Measurements from ENCODE around the gene SIRT7.

Gene SIRT7, protein sequence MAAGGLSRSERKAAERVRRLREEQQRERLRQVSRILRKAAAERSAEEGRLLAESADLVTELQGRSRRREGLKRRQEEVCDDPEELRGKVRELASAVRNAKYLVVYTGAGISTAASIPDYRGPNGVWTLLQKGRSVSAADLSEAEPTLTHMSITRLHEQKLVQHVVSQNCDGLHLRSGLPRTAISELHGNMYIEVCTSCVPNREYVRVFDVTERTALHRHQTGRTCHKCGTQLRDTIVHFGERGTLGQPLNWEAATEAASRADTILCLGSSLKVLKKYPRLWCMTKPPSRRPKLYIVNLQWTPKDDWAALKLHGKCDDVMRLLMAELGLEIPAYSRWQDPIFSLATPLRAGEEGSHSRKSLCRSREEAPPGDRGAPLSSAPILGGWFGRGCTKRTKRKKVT

DNA sequence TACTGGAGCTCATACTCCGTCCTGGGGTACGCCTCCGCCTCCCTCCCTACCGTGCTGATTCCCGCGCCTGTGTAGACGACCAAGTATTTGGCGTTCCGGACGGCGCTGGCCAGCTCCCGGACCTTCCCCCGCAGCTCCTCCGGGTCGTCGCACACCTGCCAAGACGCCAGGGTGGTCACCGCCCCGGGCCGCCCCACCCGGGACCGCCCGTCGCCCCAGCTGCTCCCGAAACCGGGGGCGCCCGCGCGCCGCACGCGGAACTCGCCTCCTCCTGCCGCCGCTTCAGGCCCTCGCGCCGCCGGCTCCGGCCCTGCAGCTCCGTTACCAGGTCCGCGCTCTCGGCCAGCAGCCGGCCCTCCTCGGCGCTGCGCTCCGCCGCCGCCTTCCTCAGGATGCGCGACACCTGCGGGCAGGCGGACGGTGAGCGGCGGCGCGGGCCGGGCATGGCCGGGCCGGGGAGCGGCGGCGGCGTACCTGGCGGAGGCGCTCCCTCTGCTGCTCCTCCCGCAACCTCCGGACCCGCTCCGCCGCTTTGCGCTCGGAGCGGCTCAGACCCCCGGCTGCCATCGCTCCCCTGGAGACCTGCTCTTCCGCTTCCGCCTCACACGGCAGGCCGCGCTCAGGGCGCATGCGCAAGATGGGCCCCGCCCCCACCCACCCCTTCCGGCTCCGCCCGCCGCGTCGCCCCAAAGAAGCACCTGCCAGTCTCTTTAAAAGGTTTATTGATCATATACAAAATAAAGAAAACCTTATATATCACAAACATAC is at the start of gene SIRT7:
TSS of gene SIRT7 (minus strand) at position 612 of the 768 bp plus-strand sequence. CDS start at position 567, 45 bp downstream.
- DNase-seq (ENCODE audit: low spot score), result peak; percentile 98

DNA sequence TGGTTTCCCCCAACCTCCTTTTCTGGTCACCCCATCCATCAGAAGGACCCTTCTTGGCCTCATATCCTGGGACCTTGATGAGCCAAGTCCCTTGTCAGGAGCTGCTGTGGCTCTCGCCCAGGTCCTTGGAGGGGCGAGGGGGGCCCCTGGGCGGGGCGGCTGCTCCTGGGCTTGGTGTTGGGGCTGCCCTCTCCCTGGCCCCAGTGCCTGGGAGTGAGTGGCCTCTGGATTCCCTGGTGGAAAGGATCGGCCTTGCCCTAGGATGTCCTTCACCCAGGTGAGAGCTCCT is 49.2 kb upstream of the SIRT7 start:
- no peak for DNase-seq (ENCODE audit: low spot score)

DNA sequence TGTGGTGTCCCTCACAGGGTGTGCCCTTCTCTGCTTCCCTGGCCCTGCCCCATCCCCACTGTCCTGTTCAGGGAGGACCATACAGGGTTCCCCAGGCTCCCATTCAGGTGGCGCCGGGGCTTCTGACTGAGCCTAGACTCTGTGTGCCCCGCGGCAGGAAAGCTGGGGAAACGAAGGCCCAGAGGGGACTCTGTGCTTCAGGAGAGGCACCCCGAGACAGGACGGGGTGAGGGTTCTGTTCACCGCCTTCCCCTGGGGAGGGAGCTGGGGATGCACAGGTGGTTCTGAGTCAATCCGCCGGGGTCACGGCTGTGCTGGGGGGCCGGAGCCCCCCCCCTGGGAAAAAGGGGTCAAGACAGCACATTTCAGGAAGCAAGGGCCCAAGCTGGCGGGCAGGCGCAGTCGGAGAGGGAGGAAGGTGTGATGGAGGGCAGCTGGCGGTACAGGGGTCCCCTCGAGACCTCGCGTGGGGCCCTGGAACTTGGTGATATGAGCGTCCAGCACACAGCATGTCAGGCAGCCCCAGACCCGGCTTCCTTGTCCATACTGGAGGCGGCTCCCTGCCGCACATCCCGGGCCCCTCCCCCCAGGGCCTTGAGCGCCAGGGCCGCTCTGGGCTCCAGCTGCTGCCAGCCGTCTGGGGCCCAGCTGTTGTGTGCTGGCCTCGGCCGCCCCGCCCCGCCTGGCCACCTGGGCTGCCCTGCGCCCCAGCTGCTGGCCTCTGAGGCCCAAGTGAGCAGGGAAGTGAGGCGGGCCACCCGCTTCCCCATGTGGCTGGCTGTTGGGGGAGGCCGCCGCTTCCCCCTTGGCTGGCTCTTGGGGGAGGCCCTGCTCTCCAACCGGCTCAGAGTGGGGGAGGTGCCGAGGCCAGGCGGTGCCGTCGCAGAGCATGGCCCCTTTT is 48.6 kb upstream of the SIRT7 start:
- no peak for DNase-seq (ENCODE audit: low spot score)

DNA sequence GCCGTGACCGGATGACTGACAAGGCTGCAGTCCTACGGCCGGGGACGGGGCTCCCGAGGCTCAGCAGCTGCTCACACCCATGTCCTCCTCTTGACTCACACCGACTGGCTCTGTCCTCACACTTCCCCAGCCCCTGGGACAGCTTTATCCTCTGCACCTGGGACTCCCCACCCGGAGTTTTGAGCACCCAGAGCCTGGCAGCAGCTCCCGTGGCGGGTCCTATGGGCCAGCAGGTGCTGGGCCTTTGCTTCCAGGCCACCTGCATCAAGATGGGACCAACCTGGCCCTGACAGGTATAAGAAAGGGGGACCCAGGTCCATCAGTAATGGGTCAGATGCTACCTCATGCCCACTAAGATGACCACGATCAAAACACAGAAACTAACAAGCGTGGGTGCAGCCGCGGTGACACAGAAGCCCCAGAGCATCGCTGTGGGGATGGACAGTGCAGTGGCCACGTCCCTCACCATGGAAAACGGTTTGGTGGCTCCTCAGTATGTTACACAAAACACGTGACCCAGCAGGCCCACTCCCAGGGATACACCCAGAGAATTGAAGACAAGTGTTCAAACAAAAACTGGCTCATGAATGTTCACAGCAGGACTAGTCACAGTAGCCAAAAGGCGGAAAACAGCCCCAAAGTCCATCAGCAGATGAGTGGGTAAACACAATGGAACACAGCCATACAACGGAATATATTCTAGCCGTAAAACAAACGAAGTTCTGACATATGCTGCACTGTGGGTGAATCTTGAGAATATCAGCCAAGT is 46.3 kb upstream of the SIRT7 start:
- DNase-seq (ENCODE audit: low spot score), result no peak

DNA sequence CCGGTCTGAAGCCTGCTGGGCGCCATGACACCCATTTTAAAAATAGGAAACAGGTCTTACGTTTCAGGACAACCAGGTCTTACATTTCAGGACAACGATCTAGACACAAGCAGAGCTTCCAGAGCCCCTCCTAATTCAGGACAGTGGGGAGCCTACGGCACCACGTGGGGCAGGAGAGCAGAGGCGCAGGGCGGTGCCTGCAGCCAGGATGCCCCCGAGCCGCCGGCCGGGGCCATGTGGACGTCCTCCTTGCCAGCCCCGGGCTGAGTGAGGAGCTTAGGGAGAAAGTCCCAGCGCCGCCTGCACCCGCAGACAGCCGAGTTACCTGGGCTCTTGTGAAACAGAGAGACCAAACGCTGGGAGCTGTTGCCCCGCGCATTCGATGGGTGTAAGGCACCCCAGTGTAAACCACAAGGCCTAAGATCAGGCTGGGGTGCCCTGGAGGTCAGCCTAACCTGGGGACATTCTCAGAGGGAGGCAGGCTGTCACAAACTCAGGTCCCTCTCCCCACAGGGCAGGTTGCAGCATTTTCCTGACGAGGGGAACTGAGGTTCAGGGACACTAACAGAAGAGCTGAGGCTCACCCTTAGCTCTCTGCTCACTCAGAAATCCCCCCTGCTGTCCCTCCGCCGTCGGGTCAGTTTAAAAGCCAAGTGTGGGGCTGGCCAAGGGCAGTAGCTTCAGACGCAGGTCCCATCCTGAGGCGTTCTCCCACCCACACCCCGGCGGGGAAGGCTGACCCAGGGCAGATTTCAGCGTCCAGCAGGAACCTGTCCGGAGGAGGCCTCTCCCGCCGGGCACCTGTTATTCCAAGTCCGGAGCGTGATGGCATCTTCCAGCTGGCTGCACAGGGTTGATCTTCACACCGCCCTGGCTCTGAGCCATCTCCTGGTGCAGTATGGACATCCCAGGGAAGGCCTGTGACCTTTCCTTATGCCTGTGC is 44.8 kb upstream of the SIRT7 start:
- no peak for DNase-seq (ENCODE audit: low spot score)

DNA sequence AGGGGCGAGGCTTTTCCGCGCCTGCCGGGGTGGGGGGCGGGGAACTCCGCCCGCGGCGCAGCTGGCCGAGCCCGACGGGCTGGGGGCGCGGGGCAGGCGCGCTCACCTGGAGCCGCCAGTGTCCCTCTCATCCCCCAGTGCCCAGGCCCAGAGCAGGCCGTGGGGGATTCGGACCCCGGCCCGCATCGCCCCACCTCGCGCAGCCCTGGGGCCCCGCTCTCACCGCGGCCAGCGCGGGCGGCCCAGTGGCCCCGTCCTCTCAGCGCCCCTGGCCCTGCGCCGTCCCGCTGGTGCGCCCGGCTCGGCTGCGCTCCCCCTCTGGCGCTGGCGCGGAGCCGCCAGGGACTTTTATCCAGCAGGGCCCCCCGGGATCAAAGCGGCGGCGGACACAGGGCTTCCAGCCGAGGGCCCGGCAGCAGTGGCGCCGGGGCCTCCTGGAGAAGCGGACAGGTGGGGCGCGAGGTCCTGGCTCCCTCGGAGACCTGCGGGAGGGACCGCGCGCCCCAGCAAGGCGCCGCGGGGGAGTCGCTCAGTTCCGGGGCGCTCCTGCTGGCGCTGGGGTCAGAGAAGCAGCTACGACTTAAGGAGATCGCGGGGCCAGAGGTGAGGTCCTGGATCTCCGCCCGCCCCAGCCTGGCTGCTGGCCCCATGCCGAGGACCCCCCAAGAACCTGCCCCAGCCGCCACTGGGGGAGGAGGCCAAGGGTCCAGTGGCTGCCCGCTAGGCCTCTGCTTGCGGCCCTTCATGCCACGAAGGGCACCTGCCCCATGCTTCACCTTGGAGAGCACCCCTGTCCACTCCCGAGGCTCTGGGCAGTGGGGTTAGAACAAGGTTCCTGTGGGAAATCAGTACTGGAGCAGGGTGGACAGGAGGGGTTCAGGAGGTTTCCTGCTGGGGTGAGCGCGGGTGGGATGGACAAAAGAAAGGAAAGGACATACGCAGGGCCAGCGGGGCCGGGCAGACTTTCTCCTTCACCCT is 43.8 kb upstream of the SIRT7 start:
- no peak for DNase-seq (ENCODE audit: low spot score)

DNA sequence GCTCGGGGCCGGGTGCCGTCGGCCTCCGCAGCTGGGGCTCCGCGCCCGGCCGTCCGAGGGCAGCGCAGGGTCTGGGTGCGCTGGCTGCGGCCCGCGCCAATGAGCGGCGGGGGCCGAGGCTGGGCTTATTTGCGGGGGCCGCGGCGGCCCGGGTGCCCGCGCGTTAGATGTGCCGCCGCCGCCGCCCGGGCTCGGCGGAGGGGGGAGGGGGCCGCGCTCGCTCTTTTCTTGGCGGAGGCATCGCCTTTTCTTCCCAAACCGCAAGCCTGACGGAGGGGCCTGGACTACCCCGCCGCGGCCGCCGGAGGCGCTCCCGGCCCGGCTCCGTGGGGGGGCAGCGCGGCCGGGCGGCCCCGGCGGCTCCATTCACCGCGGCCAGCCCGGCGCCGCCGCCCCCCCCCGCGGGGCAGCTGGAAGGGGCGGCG is 43.1 kb upstream of the SIRT7 start, which contains the start of gene NOTUM:
TSS of gene NOTUM (minus strand) at position 101 of the 425 bp plus-strand sequence. CDS start 278 bp downstream, outside the sequence.
- peak; percentile 59 for DNase-seq (ENCODE audit: low spot score)

DNA sequence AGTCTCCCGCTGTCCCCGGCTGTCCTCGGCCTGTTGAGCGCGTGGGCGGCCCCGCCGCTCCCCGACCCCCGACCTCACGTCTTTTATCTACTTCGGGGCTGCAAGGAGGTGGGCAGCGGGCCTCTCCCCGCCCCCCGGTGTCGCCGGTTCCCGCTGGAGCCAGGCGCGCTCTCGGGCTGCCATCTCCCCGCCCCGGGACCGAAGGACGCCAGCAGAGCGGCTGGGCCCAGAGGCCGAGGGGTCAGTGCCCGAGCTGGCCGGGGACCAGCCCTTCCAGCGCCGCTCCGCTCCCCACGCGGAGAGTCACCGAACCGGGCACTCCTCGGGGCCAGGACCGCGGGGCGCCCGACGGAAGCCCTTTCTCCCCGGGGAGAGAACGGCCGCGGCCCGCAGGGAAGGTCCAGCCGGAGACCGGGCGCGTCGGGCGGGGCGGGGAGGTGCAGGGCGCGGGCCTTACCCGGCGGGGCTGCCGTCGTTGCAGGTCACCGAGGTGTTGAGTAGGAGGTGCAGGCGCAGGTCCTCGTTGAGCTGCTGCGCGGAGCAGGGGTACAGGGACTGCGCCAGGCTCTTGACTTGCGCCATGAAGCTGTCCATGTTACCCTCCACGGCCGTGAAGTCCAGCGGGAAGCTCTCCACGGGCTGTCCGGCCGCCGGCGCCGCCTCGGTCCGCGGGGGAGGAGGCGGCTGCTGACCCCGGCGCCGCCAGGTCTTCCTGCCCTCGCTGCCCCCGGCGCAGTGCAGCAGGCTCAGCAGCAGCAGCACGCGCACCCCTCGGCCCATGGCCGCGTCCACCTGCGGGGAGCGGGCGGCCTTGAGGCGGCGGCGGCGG is 42.4 kb upstream of the SIRT7 start:
- no peak for DNase-seq (ENCODE audit: low spot score)

DNA sequence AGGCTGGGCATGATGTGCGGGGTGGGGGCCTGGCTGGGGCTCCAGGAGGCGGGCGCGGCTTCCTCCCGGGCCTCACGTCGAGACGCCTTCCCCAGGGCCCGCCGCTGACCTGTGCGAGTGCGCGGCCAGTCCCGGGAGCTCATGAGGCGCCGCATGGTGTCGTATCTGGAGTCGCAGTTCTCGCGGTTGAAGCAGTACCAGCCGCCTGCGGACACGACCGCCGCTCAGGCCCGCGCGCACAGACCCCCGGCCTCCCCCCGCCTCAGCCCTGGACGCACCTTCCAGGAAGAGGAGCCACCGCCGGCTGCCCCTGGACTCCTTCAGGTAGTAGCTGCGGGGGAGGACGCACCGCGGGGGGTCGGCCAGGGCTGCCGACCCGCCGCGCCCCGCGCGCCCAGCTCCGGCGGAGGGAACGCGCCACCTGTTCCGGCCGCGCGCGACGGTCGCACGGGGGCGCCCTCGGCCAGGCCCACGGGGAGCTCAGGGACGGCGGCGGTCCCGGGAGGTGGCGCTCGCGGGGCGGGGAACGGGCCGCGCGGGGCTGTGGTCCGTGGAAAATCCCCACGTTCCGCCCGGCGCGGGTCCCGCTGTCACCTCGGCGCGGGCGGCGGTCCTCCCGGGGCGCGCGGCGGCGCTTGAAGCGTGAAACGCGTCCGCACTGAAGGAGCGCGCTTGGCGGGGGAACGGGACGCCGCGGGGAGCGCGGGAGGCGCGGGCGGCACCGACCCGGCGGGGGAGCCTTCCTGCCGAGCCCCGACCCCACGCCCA is 41.6 kb upstream of the SIRT7 start:
- peak; percentile 74 for DNase-seq (ENCODE audit: low spot score)

DNA sequence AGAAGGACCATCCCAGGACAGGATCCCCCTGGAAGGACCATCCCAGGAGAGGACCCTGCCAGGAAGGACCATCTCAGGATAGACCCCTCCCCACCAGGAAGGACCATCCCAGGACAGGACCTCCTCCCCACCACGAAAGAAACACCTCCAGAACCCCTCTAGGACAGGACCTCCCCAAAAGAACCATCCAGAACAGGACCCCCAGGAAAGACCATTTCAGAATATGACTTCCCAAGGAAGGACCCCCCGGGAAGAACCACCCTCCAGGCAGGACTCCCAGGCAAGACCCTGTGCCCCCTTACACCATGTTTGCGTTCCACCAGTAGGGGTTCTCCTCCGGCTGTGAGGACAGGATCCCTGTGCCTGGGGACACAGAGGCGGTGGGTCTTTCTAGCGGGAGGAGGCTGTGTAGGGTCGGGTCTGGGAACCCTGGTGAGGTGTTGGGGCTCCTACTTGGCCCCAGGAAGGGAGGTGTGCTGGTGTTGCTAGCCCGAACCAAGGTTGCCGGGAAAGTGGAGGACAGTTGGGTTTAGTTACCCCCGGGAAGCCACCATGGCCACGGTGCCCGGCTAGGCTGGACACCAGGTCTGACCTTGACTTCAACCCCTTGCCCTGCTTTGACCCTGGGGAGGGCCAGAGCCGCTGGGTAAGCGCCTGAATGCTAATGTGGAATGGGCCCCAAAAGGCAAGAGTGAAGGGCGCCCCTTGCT is 40.8 kb upstream of the SIRT7 start:
- DNase-seq (ENCODE audit: low spot score), result no peak

DNA sequence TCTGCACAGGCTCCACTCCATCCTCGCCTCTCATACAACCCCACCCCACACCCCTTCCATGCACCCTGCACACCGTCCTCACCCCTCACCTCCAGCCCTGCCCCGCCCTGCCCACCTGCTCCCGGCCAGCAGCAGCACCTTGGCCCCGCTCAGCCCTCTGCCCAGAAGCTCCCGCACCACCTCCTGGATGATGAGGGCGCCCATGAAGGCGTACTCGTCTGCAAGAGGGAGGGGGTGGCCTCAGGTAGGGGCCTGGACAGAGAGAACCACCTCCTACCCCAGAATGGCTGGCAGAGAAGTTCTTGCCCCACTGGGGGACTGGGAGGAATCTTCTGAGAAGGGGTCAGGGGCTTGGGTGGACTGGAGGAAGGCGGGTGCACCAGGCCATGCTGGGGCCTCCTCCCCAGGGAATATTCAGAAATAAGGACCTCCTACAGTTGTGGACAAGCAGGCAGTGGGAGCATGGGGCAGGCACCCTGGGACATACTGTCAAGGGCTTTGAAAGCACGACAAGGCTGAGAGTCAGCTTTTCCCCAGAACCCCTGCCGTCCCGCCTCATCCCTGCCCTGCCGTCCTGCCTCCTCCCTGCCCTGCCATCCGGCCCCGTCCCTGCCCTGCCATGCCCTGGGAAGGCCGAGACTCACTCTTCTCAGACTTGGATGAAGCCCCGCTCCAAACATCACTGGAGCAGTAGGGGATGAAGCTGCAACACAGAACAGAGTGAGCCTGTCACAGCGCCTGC is 39.9 kb upstream of the SIRT7 start:
- no peak for DNase-seq (ENCODE audit: low spot score)

DNA sequence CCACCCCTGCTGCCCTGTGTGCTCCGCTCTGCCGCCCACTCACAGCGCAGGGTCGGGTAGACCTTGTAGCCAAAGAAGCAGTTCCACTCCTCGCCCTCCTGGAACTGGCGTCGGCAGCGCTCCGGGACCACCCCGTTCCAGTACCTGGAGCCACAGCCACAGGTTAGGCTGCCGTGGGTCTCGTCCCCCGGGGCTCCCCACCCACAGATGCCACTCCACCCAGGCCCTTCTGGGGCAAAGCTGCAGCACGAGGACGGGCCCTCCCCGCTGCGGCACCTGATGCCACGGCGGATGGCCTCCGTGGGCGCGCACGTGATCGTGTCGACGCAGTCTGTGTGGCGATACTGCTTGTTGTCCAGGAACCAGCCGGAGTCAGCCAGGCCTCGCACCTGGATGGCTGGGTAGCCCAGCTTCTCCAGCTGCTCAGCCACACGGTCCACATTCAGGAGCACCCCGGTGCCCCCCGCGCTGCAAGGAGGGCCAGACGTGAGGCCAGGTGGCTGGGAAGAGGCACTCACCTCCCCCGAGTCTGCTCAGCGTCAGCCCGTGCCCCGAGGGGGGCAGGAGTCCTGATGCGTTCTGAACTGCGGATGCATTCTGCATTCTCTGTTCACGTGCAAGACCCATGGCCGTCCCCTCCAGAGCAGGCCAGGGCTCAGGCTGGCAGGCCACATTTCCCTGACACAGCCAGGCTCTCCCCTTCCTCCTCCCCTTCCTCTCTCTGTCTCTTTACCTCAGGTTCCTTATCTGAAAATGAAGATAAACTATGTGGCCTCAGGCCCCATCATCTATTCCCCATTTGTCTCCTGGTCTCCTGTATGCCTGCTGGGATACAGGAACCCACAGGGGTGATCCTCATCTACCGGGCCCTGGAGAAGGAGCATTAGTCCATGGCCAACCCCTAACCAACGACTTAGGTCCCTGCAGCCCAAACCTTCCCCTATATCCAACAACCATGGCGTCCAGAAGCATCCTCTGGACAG is 38.9 kb upstream of the SIRT7 start:
- DNase-seq (ENCODE audit: low spot score), result no peak

DNA sequence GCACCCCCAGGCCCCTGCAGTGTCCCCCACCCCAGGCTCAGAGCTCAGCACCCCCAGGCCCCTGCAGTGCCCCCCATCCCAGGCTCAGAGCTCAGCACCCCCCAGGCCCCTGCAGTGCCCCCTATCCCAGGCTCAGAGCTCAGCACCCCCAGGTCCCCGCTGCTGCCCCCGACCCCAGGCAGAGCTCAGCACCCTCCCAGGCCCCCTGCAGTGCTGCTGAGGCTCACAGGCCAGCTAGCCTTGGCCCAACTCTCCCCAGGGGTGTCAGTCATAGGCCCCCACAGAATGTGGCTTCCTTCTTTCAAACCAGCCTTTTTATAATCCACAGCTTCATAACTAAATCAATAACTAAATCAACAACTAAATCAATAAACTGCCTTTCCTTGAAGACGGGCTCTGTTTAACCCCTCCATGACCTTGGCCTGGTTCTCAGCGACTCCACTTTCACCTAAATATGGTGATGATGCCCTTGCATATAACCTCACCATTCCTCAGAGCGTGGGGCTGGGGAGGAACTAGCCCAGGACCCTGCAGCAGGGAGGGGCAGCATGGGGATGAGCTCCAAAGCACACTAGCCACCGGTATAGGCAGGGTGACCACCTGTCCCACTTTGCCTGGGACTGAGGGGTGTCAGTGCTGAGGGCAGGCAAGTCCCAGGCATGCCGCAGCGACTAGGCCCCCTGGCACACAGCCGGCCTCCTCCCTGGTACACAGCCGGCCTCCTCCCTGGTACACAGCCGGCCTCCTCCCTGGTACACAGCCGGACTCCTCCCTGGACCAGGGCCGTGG is 38.0 kb upstream of the SIRT7 start:
- no peak for DNase-seq (ENCODE audit: low spot score)

DNA sequence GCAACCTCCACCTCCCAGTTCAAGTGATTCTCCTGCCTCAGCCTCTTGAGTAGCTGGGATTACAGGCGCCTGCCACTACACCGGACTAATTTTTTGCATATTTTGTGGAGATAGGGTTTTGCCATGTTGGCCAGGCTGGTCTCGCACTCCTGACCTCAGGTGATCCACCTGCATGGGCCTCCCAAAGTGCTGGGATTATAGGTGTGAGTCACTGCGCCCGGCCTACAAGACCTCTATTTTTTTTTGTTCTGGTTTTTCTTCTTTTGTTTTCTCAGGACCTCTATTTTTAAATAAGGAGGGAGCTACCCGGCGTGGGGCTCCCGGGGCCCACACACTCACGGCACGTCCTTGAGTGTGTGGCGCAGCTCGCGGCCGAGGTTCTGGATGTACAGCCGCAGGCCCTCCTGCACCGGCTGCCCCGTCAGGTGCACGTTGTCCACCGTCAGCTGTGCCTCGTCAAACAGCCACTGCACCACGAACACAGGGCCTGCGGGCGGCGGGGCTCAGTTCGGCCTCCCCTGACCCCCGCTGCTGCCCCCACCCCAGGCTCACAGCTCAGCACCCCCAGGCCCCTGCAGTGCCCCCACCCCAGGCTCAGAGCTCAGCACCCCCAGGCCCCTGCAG is 37.2 kb upstream of the SIRT7 start:
- DNase-seq (ENCODE audit: low spot score), result no peak
